Endometrium (tissue), 2 donors: ENCODE measurements around the gene CPLX1.
"Not testable (repeated sequence)": the region's sequence is repeated elsewhere in the genome, so short reads cannot be mapped to it uniquely, and the experiment has no call there.

Experiments used
- FAIRE-seq: peaks from 2 replicates; lab custom pipeline; 2012; peaks lifted over from hg19 to GRCh38; lab: Jason Lieb, UNC
- donor health status: control.
- donor health status: control.

CPLX1 gene

GRCh38 chr4:819401-820229, 6.3 kb downstream of the CPLX1 start:
- no peak for FAIRE-seq

- no peak for FAIRE-seq
Observed at GRCh38 chr4:818106-818921, 7.6 kb downstream of the CPLX1 start.

- no peak for FAIRE-seq
Observed at GRCh38 chr4:815464-816146, 10.3 kb downstream of the CPLX1 start.

DNA sequence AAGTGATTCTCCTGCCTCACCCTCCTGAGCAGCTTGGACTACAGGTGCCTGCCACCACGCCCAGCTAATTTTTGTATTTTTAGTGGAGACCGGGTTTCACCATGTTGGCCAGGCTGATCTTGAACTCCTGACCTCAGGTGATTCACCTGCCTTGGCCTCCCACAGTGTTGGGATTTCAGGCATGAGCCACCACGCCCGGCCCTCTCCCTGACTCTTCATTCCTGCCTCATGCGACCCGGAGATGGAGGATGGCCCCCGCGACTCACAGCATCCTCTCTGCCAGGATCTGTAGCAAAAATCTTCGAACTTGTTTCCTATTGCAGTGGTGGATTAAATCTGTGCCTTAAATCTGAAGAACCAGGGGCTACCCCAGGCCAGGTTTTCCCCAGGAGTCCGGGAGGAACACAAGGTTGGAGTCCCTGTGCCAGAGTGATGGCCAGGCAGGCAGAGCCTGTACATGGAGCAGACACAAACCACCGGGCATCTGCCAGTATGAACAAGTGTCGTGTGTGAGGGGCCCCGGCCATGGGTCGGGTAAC, 11.5 kb downstream of the CPLX1 start:
- no peak for FAIRE-seq

DNA sequence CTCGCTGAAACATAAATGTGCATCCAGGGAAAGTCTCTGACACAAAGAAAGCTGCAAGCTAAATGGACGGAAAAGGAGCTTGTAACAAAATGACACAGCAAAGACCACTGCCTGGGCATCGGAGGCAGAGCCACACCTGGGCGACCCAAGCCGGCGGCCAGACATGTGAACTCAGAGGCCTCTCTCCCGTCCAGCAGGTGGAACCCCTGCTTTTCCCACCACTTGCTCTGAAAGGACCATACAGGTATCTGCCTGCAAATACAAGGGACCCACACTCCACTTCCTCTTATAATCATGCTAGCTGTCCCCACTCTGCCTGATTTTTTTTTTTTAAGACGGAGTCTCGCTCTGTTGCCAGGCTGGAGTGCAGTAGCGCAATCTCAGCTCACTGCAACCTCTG, 12.0 kb downstream of the CPLX1 start:
- FAIRE-seq = no peak

GRCh38 chr4:808860-809570, 16.9 kb downstream of the CPLX1 start:
- FAIRE-seq = no peak

DNA sequence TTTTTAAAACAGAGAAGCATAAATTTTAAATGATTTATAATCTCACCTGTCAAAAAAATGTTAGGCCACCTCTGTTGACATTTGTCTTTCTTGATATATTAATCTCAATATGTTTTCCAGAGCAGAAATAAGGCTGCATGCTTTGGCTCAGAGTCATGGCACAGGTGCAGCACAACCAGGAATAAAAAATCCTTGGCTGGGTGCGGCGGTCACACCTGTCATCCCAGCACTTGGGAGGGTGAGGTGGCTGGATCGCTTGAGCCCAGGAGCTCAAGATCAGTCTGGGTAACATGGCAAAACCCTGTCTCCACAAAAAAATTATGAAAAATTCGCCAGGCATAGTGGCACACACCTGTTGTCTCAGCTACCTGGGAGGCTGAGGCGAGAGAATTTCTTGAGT, 18.1 kb downstream of the CPLX1 start:
- no peak for FAIRE-seq

DNA sequence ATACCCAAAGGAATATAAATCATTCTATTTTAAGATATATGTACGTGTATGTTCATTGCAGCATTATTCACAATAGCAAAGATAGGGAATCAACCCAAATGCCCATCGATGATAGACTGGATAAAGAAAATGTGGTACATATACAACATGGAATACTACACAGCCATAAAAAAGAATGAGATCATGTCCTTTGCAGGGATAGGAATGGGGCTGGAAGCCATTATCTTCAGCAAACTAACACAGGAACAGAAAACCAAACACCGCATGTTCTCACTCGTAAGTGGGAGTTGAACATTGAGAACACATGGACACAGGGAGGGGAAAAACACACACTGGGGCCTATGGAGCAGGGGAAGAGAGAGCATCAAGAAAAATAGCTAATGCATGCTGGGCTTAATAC, 18.9 kb downstream of the CPLX1 start:
- FAIRE-seq = not testable (repeated sequence)

DNA sequence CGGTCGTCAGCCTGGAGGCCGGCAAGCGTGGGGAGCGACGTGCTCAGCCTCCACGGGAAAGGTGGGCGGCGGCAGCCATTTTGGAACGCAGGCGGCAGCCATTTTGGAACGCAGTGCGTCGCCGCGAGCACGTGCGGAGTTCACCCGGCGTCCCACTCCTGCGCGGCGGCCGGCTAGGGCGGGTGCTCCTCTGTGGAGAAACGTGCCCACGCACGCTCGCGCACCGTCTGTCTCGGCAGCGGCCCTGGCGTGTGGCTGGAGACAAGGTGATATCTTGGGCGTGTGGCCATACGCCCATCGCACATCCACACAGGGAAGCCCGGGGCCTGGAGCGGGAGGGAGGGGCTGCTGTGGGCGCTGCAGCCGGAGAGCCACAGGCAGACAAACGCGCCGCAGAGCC, 21.1 kb downstream of the CPLX1 start:
- no peak for FAIRE-seq

DNA sequence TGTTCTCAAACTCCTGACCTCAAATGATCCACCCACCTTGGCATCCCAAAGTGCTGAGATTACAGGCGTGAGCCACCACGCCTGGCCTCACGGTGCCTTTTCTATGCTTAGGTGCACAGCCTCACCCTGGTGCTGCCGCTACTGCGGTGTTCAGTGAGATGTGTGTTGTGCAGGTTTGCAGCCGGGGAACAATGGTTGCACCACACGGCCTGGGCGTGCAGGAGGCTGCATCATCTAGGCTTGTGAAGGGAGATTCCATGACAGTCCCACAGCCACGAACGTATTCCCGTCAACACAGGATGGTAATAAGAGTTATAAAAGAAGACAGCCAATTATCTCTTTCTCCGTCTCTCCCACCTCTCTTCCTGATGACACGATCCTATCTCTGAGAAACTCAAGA, 22.0 kb downstream of the CPLX1 start:
- no peak for FAIRE-seq

- FAIRE-seq = no peak
Observed at GRCh38 chr4:801436-802124, 24.3 kb downstream of the CPLX1 start.

- FAIRE-seq = no peak
Observed at GRCh38 chr4:797066-797465, 28.9 kb downstream of the CPLX1 start.

DNA sequence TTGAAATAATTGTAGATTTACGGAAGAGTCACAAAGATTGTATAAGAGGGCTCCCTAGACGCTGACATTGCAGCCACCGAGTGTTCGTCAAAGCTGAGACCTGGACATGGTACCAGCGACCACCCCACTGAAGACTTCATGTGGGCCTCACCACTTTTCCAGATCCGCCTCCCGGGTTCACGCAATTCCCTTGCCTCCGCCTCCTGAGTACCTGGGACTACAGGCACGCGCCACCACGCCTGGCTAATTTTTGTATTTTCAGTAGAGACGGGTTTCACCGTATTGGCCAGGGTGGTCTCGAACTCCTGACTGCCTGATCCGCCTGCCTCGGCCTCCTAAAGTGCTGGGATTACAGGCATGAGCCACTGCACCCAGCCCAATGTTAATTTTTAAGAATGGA, 29.7 kb downstream of the CPLX1 start:
- FAIRE-seq = no peak

GRCh38 chr4:795726-796119, 30.2 kb downstream of the CPLX1 start:
- no peak for FAIRE-seq

DNA sequence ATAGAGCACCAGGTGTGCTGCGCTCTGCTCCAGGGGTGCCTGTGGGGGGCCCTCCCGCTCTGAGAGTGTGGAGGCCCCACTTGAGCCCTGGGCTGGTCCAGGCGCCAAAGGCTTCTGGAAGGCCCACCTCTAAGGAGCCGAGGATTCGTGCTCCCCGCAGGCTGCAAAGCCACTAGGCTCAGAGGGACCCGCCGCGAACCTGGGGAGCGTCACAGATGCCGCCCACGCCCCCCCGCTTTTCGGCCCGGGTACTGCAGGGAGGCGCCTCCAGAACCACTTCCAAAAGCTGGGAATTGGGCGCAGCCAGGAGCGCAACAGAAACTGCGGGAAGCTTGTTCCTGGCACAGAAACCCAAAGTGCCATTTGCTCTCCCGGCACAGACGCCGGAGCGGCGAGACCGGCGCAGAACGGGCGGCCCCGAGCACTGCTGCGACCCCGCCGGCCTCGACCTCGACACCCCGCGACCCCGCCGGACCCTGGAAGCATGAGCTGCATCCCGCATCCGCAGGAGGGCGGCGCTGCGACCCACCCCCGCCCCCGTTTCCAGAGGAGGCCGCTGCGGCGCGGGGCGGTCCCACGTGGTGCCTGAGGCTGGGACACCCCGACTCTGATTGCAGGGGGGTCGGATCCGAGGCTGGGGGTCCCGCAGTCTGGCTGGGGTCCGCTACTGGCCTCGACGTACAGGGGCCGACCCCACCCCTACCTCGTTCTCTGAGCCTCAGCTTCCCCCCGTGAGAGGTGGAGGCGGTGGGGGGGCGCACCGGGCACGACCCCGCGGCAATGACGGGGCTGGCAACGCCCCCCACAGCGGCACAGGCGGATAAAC, 30.8 kb downstream of the CPLX1 start:
- FAIRE-seq = no peak

DNA sequence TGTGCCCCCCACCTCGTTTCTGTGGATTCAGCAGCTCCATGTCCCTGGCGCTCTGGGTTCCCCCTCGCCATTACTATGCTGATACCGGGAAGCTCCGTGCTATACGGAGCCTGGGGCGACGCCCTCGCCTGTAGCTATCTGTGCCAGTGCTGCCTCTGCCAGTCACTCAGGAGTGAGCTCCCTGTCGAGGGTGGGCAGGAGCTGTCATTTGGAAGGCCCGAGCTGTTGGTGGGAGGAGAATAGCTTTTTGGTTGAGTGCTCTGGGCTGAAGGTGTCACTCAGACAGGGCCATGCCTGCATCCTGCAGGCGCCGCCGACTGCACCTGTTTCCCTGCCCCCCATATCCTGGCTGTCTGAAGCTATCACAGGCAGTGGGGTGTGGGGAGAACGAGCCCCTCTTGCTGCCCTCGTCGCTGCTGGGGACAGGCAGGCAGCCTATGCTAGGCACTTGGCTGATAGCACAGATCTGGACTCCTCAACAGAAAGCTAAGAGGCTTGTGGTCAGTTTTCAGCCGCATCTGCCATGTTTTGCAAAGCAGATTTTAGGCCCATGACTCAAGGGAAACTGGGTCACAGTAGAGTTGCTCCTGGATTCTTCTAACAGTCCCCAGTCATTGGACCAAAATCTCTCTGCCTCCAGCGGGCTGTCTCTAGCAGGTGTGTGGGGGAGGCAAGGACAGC, 31.8 kb downstream of the CPLX1 start:
- no peak for FAIRE-seq

GRCh38 chr4:793093-793861, 32.7 kb downstream of the CPLX1 start:
- no peak for FAIRE-seq

GRCh38 chr4:792626-793092, 33.3 kb downstream of the CPLX1 start:
- FAIRE-seq = no peak
